Activated naive CD4-positive, alpha-beta T cell treated with anti-CD3 and anti-CD28 coated beads, Interleukin-2, amount 10 ng/mL, durations not matched to agents 5 hours and 36 hours (primary cell): ENCODE measurements around the gene RABEPK. TPM values are rescaled to one million over a fixed set of nuclear protein-coding genes. Genes with fewer than 3 reads are reported as not detected.

Experiments used
- total RNA-seq, 2 experiments: library from RNA; stranded (reverse); gene quantifications; one replicate each; pipeline ENCODE4 v1.2.3, GENCODE V29; 2021

RABEPK gene
- 10 to 100 TPM; 13.4 to 14.6 TPM for total RNA-seq

GRCh38 chr9:125200216-125201047, at the start of gene RABEPK:
Gene RABEPK, plus strand, starts transcription at chr9:125200542. Its CDS starts 2,472 bp downstream, at chr9:125203014.

GRCh38 chr9:125189361-125190289, 10.7 kb upstream of the RABEPK start, which contains the start of gene PPP6C:
Gene PPP6C, minus strand, starts transcription at chr9:125189803. Its CDS starts 85 bp downstream, at chr9:125189718.

GRCh38 chr9:125241000-125241862, 40.9 kb downstream of the RABEPK start, which contains the start of gene HSPA5:
Gene HSPA5, minus strand, starts transcription at chr9:125241343. Its CDS starts 217 bp downstream, at chr9:125241126.

GRCh38 chr9:125261501-125262293, 61.4 kb downstream of the RABEPK start, which contains the start of gene GAPVD1:
Gene GAPVD1, plus strand, starts transcription at chr9:125261826. Its CDS starts 37,096 bp downstream, at chr9:125298922.

Other genes starting within 250 kb of the RABEPK start
- 10 to 100 TPM; 10.9 to 12.3 TPM for gene SCAI, start 57.0 kb upstream of the RABEPK start, total RNA-seq
- gene PPP6C, start 10.7 kb upstream of the RABEPK start, total RNA-seq = 10 to 100 TPM; 51.6 to 53.7 TPM
- 100 to 1,000 TPM; 122 to 124 TPM for gene HSPA5, start 40.8 kb downstream of the RABEPK start, total RNA-seq
- gene GAPVD1, start 61.3 kb downstream of the RABEPK start, total RNA-seq = 10 to 100 TPM; 53.2 to 53.7 TPM